Measurements from ENCODE around the gene SRL. TPM values are rescaled to one million over a fixed set of nuclear protein-coding genes. Genes with fewer than 3 reads are reported as not detected.

Gene SRL
- total RNA-seq, 1 donor from 2014 or later: 1.2 TPM

- H3K9me3 Mint-ChIP-seq: no peaks in the 10 kb centered on the region
These were observed 33.5 kb downstream of the SRL start for GRCh38 chr16:4208341-4208751.

GRCh38 chr16:4207683-4208340 is 34.1 kb downstream of the SRL start:
- no peak for DNase-seq (ENCODE audit: extremely low spot score, unreplicated experiment)
- Mint-ChIP-seq H3K27ac (no peak overlapping the region), H3K4me1 (ENCODE audit: unreplicated experiment) (no peaks in the 10 kb centered on the region), H3K4me3 (no peak overlapping the region), H3K27me3 (no peaks in the 10 kb centered on the region), H3K36me3 (no peaks in the 10 kb centered on the region), H3K9me3 (no peaks in the 10 kb centered on the region)
- TF ChIP-seq, protein P1, sequence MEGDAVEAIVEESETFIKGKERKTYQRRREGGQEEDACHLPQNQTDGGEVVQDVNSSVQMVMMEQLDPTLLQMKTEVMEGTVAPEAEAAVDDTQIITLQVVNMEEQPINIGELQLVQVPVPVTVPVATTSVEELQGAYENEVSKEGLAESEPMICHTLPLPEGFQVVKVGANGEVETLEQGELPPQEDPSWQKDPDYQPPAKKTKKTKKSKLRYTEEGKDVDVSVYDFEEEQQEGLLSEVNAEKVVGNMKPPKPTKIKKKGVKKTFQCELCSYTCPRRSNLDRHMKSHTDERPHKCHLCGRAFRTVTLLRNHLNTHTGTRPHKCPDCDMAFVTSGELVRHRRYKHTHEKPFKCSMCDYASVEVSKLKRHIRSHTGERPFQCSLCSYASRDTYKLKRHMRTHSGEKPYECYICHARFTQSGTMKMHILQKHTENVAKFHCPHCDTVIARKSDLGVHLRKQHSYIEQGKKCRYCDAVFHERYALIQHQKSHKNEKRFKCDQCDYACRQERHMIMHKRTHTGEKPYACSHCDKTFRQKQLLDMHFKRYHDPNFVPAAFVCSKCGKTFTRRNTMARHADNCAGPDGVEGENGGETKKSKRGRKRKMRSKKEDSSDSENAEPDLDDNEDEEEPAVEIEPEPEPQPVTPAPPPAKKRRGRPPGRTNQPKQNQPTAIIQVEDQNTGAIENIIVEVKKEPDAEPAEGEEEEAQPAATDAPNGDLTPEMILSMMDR (conservative IDR thresholded peaks at IDR 0.05): no peak

More at GRCh38 chr16:4208341-4208751, 33.5 kb downstream of the SRL start:
- Mint-ChIP-seq H3K36me3 (no peaks in the 10 kb centered on the region), H3K4me3 (no peak overlapping the region), H3K27ac (no peak overlapping the region), H3K4me1 (ENCODE audit: unreplicated experiment) (no peaks in the 10 kb centered on the region), H3K27me3 (no peaks in the 10 kb centered on the region)
- TF ChIP-seq, protein P1 (conservative IDR thresholded peaks at IDR 0.05): no peak
- no peak for DNase-seq (ENCODE audit: extremely low spot score, unreplicated experiment)

- no peaks in the 10 kb centered on the region for H3K27me3 Mint-ChIP-seq
- H3K9me3 Mint-ChIP-seq: no peaks in the 10 kb centered on the region
- TF ChIP-seq, protein P1 (conservative IDR thresholded peaks at IDR 0.05): no peak
- no peak overlapping the region for H3K4me3 Mint-ChIP-seq
- no peaks in the 10 kb centered on the region for H3K4me1 Mint-ChIP-seq (ENCODE audit: unreplicated experiment)
- H3K27ac Mint-ChIP-seq: no peak overlapping the region
- DNase-seq (ENCODE audit: extremely low spot score, unreplicated experiment): no peak
- no peaks in the 10 kb centered on the region for H3K36me3 Mint-ChIP-seq
These were observed 34.7 kb downstream of the SRL start for GRCh38 chr16:4207229-4207628.

DNA sequence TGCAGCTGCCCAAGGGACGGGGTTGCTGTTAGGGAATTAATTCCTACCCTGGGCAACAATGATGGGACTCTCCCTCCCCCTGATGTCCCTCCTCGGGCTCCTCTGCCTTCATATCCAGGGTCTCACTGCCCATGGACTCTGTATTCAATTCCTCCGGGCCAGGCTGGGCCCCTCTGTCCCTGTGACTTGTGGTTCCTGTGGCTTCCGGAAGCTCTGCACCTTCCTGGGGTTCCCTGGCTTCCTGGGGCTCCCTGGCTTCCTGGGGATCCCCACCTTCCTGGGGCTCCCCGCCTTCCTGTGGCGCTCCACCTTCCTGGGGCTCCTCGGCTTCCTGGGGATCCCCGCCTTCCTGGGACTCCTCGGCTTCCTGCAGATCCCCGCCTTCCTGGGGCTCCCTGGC is 35.2 kb downstream of the SRL start:
- Mint-ChIP-seq H3K27me3 (no peaks in the 10 kb centered on the region), H3K4me3 (no peak overlapping the region), H3K9me3 (no peaks in the 10 kb centered on the region), H3K4me1 (ENCODE audit: unreplicated experiment) (no peaks in the 10 kb centered on the region), H3K27ac (no peak overlapping the region), H3K36me3 (no peaks in the 10 kb centered on the region)
- no peak for DNase-seq (ENCODE audit: extremely low spot score, unreplicated experiment)
- TF ChIP-seq, protein P1 (conservative IDR thresholded peaks at IDR 0.05): no peak

DNA sequence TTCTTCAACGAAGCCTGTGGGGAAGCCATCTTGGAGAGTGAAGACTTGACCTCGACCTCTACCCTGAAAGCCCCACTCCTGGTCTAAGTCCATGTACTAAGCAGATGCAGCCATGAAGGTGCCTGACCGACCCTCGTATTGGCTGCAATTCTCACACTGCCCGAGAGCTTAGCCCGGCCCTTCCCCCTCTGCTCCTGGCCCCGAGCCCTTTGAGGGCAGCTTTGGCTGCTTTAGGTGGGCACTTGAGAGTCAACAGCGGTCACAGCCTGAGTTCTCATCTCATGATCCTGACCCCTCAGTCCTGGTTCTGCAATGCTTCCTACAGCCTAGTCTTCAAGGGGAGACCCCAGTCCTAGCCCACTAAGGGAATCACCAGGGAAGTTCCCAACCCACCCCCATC is 35.9 kb downstream of the SRL start:
- no peak overlapping the region for H3K27ac Mint-ChIP-seq

More for the DNA sequence above, 35.9 kb downstream of the SRL start:
- TF ChIP-seq, protein P1 (conservative IDR thresholded peaks at IDR 0.05): no peak
- Mint-ChIP-seq H3K27me3 (no peaks in the 10 kb centered on the region), H3K4me3 (no peak overlapping the region), H3K9me3 (no peaks in the 10 kb centered on the region), H3K36me3 (no peaks in the 10 kb centered on the region), H3K4me1 (ENCODE audit: unreplicated experiment) (no peaks in the 10 kb centered on the region)
- no peak for DNase-seq (ENCODE audit: extremely low spot score, unreplicated experiment)

Measured in type B pancreatic cell (in vitro differentiated cells).